GM12873 (cell line): ENCODE data around the gene CELSR1.

ENCODE experiments used
- TF ChIP-seq, protein P1 (sequence below): IDR thresholded peaks from 2 replicates; pipeline ENCODE4 v1.5.1; 2012; ENCODE audit warnings: low read depth, mild to moderate bottlenecking, moderate library complexity, low read length, control low read depth; ENCODE audit not compliant: insufficient read depth; ENCODE audit errors: missing control alignments

Gene CELSR1

DNA sequence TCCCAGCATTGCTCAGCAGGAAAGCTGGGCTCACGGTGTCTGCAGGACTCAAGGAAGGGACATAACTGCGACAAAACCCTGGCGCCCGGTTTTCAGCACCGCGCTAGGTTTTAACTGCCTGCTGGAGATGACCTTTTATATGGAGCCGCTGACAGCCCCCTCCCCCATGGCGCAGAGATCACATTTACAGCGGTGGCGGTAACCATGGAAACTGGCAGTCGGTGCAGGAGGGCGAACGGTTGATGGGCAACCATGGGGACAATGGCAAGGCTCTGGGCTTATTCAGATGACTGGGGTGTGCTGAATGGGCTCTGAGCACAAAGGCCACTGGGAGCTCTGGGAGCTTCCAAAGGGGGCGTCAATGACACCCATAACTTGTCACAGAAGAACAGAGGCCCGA, 37.2 kb downstream of the CELSR1 start:
- TF ChIP-seq, protein P1, sequence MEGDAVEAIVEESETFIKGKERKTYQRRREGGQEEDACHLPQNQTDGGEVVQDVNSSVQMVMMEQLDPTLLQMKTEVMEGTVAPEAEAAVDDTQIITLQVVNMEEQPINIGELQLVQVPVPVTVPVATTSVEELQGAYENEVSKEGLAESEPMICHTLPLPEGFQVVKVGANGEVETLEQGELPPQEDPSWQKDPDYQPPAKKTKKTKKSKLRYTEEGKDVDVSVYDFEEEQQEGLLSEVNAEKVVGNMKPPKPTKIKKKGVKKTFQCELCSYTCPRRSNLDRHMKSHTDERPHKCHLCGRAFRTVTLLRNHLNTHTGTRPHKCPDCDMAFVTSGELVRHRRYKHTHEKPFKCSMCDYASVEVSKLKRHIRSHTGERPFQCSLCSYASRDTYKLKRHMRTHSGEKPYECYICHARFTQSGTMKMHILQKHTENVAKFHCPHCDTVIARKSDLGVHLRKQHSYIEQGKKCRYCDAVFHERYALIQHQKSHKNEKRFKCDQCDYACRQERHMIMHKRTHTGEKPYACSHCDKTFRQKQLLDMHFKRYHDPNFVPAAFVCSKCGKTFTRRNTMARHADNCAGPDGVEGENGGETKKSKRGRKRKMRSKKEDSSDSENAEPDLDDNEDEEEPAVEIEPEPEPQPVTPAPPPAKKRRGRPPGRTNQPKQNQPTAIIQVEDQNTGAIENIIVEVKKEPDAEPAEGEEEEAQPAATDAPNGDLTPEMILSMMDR, result no peak

DNA sequence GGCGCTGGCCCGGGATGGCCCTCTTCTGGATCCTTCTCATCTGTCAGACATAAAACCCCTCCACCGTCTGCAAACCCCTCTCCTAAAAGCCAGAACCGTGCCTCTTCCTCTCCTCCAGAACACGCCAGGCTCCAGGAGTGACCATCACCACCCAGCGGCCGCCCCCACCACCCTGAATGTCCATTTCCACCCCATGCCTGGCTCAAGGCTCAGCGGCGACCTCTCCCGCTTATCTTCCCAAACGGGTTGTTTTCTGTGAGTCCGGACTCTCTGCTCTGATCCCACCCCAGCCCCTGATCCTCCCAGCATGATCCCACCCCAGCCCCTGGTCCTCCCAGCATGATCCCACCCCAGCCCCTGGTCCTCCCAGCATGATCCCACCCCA, 37.6 kb downstream of the CELSR1 start:
- TF ChIP-seq, protein P1, result no peak

DNA sequence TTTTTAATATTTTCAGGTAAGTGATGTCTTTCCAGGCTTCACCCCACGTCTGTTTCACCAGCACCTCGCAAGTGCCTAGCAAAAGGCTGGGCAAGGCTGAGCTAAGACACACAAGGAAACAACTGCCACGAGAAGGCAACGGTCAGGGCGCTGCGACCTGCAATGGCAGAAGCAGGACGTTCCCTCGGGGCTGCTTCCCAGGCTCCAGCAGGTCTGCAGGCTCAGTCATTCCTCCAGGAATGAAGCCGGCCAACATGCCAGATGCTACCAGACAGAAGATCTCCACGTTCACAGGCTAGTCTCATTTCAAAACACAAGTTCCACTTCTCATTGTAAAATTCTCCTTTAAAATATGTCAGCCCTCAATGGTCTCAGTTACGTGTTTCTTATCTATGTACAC, 45.5 kb downstream of the CELSR1 start:
- TF ChIP-seq, protein P1, result no peak

DNA sequence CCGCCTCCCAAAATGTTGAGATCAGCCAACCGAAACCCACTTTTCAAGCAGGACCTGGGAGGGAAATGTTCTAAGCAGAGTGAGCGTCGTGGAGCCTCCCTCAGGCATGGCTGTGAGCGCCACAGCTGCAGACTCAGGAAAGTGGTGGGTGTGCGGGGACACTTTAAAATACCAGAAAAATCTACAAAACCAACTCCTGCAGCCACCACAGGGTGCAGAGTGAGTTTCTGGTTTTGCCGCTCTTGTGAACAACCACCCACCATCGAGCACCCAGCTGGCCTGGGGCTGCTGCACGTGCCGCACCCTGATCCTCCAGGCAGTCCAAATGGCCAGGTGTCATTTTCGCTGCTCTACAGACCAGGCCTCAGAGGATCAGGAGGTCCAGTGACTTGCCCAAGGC, 46.9 kb downstream of the CELSR1 start:
- TF ChIP-seq, protein P1, result no peak

DNA sequence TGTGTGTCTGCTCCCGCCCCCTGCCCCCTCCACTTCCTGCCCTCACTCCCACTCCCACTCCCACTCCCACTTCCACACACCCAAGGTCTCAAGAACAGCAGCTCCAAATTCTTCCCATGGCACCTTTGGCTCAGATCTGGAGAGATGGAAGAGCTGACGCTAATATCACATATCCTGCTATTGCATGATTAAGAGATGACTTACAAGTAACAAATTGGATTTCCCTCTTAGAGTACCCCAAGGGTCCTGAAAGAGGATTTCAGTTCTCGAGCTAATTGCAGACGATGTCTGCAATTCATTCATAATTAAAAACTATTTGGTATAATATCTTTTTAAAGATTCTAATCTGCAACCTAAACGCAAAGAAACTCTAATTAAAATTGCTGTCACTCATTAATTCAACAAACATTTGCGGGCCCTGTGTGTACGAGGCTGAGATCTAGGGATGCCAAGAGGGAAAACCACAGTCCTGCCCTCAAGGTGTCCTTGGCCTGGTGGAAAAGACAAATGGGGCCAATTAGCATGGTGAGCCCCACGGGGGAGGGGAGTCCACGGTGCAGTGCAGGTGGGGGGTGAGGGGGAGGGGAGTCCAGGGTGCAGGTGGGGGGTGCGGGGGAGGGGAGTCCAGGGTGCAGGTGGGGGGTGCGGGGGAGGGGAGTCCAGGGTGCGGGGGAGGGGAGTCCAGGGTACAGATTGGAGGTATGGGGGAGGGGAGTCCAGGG, 50.3 kb downstream of the CELSR1 start:
- TF ChIP-seq, protein P1, result no peak

DNA sequence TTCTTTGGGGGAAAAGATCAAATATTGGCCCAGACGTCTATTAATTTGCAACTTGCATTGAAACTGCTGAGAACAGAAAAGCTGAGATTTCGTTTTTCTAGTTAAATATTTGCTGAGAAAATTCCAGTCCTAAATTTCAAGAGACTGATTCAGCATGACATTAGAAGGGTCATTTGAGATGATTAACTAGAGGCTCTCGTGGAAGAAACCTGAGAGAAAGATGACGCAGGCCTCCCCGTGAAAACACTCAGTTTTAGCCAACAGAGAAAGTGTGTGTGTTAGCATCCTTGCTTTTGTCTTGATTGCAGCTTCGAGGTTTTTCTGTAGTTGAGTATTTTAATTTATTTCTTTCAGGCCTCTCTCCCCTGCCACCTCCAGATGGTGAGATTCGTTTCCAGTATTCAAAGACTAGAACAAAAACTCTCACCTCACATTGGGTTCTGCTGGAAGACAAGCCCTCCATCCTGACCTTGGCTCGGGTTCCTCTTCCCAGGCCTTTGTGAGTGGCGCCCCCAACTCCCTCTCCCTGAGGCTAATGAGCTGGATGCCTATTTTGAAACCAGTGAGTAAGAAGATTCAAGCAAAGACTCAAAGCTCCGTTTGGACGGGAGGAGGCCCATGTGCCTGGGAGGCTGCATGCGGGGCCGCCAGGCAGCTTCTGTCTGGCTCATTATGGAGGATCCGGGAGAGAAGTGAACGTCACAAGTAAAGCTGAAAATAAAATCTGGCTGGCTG, 52.4 kb downstream of the CELSR1 start:
- TF ChIP-seq, protein P1, result no peak

DNA sequence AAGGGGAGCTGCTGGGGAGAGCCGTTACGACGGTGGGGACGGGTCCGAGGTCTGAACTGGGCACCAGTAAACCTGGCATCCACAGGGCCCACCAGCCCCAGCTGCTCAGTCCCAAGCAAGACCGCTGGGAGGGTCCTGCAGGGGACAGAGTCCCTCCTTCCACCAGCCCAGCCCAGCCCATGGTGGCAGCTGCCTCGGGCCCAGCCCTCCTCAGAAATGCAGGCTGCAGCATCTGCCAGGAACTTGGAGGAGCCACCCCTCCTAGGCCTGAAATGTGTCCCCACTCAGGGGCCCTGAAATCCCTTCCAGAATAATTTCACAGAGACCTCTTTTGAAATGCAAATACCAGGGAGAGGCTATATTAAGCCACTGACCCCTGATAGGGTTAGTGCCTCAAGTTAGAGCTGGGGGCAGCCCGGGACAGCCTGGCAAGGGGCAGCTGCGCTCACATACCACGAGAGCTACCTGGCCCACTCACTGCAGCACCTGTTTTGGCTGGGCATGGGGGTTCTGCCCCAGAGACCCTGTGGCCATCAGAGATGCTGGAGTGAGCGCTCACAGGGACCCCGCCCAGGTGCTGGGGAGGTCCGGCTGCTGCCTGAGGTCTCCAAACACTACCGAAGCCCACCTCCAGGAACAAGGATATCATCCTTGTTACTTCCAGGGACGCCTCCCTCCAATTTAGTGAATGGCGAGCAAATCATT, 53.1 kb downstream of the CELSR1 start:
- TF ChIP-seq, protein P1, result no peak
